Activated naive CD4-positive, alpha-beta T cell treated with anti-CD3 and anti-CD28 coated beads, Interleukin-2, amount 50 U/mL, for 16 hours (primary cell): ENCODE measurements around the gene SFT2D2.

Experiments
- DNase-seq: peaks from one replicate; pipeline ENCODE4 v3.0.0-alpha.2; 2020

Gene SFT2D2

GRCh38 chr1:168223681-168224540 is 1.9 kb upstream of the SFT2D2 start:
- no peak for DNase-seq

- DNase-seq: no peak
Measured at GRCh38 chr1:168224991-168225390, 813 bp upstream of the SFT2D2 start.

GRCh38 chr1:168227620-168228019 is 1.8 kb downstream of the SFT2D2 start:
- no peak for DNase-seq

- DNase-seq: no peak
Measured at GRCh38 chr1:168229893-168230292, 4.1 kb downstream of the SFT2D2 start.

GRCh38 chr1:168230709-168231108 is 4.9 kb downstream of the SFT2D2 start:
- DNase-seq: no peak

- peak; percentile 18 for DNase-seq
Measured at GRCh38 chr1:168234846-168235547, 9.2 kb downstream of the SFT2D2 start.

GRCh38 chr1:168235548-168235885 is 9.7 kb downstream of the SFT2D2 start:
- DNase-seq: no peak

GRCh38 chr1:168235937-168236336 is 10.1 kb downstream of the SFT2D2 start:
- DNase-seq: no peak

GRCh38 chr1:168236836-168237611 is 11.2 kb downstream of the SFT2D2 start:
- no peak for DNase-seq

- no peak for DNase-seq
Measured at GRCh38 chr1:168243198-168243597, 17.4 kb downstream of the SFT2D2 start.

- DNase-seq: no peak
Measured at GRCh38 chr1:168243636-168244212, 17.9 kb downstream of the SFT2D2 start.

GRCh38 chr1:168245042-168245441 is 19.2 kb downstream of the SFT2D2 start:
- DNase-seq: no peak

- no peak for DNase-seq
Measured at GRCh38 chr1:168246506-168246905, 20.7 kb downstream of the SFT2D2 start.

GRCh38 chr1:168252204-168252733 is 26.5 kb downstream of the SFT2D2 start:
- DNase-seq: no peak

GRCh38 chr1:168256164-168256563 is 30.4 kb downstream of the SFT2D2 start:
- DNase-seq: no peak

- no peak for DNase-seq
Measured at GRCh38 chr1:168257397-168257796, 31.6 kb downstream of the SFT2D2 start.

- DNase-seq: no peak
Measured at GRCh38 chr1:168259567-168259966, 33.8 kb downstream of the SFT2D2 start.

GRCh38 chr1:168260393-168260792 is 34.6 kb downstream of the SFT2D2 start:
- DNase-seq: no peak

- no peak for DNase-seq
Measured at GRCh38 chr1:168261390-168261789, 35.6 kb downstream of the SFT2D2 start.

- DNase-seq: no peak
Measured at GRCh38 chr1:168263130-168263529, 37.3 kb downstream of the SFT2D2 start.

GRCh38 chr1:168264296-168264695 is 38.5 kb downstream of the SFT2D2 start:
- DNase-seq: no peak

- DNase-seq: no peak
Measured at GRCh38 chr1:168265596-168265995, 39.8 kb downstream of the SFT2D2 start.

- no peak for DNase-seq
Measured at GRCh38 chr1:168266644-168267186, 40.9 kb downstream of the SFT2D2 start.
